WTC11 (cell line): ENCODE data around the gene PAM16.

Experiments
- CTCF ChIP-seq: fragments of 200-600 bp; IDR thresholded peaks from 2 replicates; pipeline ENCODE4 v1.8.0; 2022; ENCODE audit warnings: antibody characterized with exemption
- MAX ChIP-seq: sonication (generic); formaldehyde crosslinking; IDR thresholded peaks from 2 replicates; pipeline ENCODE4 v1.8.0; 2022; ENCODE audit warnings: mild to moderate bottlenecking, missing genetic modification reagents

GRCh38 chr16:4337540-4338088 lies 13.5 kb downstream of the PAM16 start:
- TF ChIP-seq MAX (CRISPR knock-in tag) (no peak), CTCF (no peak)
